HG03097 (cell line): ENCODE measurements around the gene DMRT1.

Experiments
- ATAC-seq: cut with Tn5 transposase; IDR thresholded peaks from one replicate; pipeline ENCODE4 v1.9.1; 2021; ENCODE audit not compliant: unreplicated experiment, low FRiP score

The DMRT1 gene

DNA sequence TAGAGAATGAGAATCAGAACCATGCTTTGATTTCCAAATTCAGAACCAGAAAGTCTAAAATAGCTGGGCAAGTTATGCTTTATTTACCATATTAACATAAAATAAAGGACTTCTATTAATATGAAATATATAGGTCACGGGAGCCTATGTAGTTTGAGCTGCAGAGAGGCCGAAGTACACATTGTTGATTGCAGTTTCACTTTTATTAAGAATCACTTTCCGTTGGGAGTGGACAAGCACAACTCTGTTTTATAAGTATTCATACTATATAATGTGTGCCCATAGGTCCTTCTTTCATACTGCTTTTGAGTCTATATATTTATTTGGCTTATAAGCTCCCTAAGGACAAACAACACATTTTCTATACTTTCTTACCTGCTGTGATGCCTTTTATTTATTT, 76.2 kb downstream of the DMRT1 start:
- no peak for ATAC-seq

- ATAC-seq: no peak
Measured at GRCh38 chr9:920927-921326, 79.4 kb downstream of the DMRT1 start.

GRCh38 chr9:922171-922570, 80.7 kb downstream of the DMRT1 start:
- ATAC-seq: no peak

DNA sequence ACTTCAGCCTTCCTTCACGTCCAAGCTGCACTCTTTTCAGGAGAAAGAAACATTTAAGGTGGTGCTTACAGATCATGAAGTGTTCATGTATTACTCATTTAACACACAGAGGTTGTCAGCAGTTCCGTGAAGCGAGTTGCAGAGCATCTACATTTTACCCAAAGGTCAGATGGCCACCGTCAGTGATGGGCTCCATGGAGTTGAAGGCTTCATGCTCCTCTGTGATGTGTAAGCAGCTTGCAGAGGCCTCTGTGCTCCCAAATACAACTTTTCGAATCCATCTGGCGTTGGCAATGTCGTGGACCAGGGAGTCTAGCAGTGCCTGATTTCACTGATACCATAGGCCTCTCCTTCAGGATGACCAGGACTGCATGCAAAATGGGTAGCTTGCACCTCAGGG, 81.2 kb downstream of the DMRT1 start:
- ATAC-seq: no peak

- no peak for ATAC-seq
Measured at GRCh38 chr9:926976-927375, 85.5 kb downstream of the DMRT1 start.

GRCh38 chr9:928363-929042, 87.0 kb downstream of the DMRT1 start:
- no peak for ATAC-seq

DNA sequence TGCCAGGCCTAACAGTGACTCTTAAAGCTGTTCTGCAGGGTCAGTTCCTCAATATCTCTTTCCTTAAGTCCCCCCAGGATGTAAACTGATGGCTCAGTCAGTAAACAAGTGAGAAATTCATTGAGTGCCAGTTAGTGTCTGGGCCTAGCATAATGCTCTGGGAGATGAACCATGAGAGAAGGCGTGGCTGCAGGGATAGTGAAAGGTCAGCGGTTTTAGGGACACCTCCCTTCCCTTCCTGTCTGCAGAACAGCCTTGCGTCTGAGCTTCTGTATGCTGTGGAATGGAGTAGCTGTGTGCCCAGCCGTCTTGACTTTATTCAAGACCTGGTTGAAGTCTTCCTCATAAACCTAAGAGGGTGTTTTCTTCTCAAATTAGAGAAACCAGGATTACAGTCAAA, 88.2 kb downstream of the DMRT1 start:
- no peak for ATAC-seq

DNA sequence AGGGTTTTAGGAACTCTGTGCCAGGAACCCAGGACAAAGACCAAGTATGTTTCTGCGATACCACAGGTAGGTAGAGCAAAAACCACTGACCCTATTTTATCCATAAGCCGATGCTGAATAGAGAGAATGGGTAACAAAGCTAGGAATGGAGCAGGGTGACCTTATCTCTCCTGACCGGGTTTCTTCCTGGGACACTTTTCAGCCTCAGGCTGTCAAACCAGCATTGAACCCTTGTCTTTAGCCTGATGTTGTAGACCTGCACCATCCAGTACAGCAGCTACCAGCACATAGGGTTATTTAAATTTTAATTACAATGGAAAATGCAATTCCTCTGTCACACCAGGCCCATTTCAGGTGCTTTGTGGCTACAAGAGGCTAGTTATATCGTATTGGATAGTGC, 91.9 kb downstream of the DMRT1 start:
- no peak for ATAC-seq

- no peak for ATAC-seq
Measured at GRCh38 chr9:935348-935965, 94.0 kb downstream of the DMRT1 start.

DNA sequence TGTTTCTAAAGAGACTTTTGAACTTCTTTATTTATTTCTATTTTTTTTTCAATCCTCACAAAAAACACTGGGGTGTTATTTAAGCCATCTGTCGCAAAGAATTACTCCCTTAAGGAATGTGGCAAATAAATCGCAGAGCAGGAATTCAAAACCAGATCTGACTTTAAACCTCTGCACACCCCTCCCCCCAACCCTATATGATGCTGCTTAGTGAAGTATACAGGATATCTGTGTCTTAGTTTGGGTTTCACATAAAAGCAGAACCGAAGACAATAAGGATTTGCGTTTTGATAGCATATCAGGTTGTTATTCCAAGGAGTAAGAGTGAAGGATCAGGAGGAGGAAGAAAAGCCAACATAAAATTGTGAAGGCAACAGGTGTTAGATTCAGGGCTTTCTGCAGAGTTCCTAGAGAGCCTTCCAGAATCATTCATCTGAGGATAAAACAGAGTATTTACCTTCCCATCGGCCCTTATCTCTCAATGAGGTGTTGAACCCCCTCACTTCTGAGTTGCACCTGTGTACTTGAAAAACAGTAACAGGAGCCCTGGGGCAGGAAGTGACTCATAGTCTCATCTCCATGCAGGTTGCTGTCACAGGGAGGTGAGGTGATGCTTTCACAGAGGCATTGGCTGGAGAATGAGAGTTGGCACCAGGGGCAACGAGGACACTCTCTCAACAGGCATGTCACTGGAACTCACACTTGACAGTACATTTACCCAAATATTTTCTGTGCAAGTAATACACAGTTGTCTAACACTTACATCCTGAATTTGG, 101.5 kb downstream of the DMRT1 start:
- no peak for ATAC-seq

GRCh38 chr9:947985-948384, 106.5 kb downstream of the DMRT1 start:
- ATAC-seq: no peak

GRCh38 chr9:948497-948896, 107.0 kb downstream of the DMRT1 start:
- ATAC-seq: no peak

GRCh38 chr9:950139-950538, 108.6 kb downstream of the DMRT1 start:
- ATAC-seq: no peak

DNA sequence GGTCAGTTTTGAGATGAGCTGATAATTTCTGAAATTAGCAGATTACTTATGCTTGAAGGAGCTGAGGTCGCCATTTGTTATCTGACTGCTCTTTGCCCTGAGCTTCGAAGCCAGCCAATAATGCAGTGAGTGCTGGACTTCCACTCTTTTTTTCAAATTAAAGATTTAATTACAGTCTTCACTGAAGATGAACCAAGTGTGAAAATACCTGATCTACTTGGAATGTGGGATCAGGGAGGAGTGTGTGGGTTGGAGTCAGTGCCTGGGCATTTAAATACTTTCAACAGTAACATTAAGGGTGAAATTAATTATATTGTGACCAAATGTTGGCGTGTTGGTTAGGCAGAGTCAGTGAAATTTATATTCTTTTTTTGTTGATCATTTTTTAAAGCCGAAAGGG, 111.0 kb downstream of the DMRT1 start:
- no peak for ATAC-seq

- ATAC-seq: no peak
Measured at GRCh38 chr9:959105-959504, 117.6 kb downstream of the DMRT1 start.

DNA sequence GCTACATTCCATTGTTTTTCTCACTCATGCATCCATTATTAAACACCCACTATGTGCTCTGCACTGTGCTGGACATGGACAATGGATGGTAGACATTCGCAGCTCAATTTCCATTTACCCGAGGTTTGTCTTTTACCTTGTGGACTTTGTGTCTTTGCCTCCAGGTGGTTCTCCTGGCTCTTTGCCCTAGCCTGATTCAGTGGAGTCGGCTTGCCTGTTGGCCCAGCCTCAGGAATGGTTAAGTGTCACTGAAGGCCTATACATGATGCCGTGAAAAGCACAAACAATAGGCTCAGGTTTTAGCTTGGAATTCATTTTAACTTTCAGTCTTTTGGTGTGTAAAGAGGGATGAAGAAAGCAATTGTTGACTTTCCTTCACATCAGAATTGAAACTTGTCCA, 118.4 kb downstream of the DMRT1 start:
- ATAC-seq: no peak

DNA sequence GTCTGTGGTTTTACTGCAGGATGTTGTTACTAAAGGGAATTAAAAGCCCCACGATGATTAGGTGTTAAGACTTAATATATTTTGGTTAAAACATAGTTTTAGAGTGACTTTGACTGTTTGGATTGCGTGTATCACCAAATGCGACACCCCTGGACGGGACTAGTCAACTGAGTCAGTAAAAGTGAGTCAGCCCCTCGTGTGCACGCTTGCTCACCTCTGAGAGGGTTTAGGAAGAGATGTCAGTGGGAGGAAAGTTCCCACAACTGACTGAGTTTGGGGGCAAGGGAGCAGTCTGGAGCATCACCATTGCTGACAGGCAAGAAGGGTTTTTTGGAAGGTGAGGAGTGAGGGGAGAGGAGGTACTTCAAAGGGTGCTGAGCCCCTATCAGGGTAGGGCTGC, 120.5 kb downstream of the DMRT1 start:
- no peak for ATAC-seq

- ATAC-seq: no peak
Measured at GRCh38 chr9:965497-965896, 124.0 kb downstream of the DMRT1 start.

- no peak for ATAC-seq
Measured at GRCh38 chr9:966870-967269, 125.4 kb downstream of the DMRT1 start.

DNA sequence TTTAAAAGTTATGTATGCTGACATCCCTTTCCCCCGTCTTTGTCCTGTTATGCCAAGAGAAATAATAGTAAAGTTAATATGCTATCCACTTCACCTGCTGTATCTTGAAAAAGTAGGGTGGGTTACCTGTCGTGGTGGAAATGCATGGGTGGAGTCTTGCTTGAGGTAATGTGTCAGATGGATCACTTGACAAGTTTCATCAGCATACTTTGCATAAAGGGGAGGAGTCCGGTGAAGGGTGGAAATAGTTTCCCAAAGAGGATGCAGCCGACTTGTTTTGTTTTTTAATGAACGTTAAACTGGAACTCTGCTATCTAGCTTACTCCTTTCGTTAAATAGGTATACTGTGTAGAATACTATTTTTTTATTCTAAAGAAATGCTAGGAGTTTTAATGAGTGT, 125.9 kb downstream of the DMRT1 start:
- no peak for ATAC-seq

- ATAC-seq: no peak
Measured at GRCh38 chr9:967903-968641, 126.6 kb downstream of the DMRT1 start.
